ENCODE measurements around the gene SYNGR3. TPM values are rescaled to one million over a fixed set of nuclear protein-coding genes. Genes with fewer than 3 reads are reported as not detected.

SYNGR3 gene
- total RNA-seq, 1 experiment from 2014 or later, result 15.2 TPM

DNA sequence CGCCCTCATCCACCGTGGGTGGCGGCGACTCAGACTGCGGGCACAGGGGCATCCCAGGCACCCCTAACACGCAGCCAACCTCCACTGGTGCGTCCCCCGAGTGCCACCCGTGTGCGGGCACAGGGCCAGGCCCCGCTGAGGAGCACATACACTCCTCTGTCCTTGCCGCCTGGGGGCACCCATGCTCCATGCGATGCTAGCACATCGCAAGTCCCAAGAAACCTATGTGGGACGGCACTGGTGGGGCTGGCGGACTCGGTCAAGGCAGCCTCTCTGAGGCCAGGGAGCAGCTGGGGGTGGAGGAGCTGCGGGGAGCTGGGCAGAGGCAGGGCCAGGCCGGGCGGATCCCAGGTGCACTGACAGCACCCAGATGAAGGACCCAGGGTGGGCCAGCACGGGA is 15.9 kb downstream of the SYNGR3 start:
- peak overlapping the region; percentile 65; the same call in 1 of the 2 replicates for H3K27ac ChIP-seq (ENCODE audit: low read length)
- ChIA-PET POLR2A (no interaction called here), CTCF (no interaction called here)
- no peak for DNase-seq (ENCODE audit: low read depth, low spot score)
- H3K9me3 ChIP-seq (ENCODE audit: control insufficient read depth, insufficient read depth, low read depth, low read length), result no peaks in the 10 kb centered on the region
- H3K36me3 ChIP-seq (ENCODE audit: control insufficient read depth, insufficient read depth, low read length), result peaks cover 6% of the 10 kb centered on the region; the same call in 1 of the 2 replicates
- BruUV-seq (replicated peaks), result no TSS peak
- in situ Hi-C loops (cut with HindIII; ENCODE audit: low pct_unique_long_range_greater_than_20kb, low sequenced_read_pairs) (no loop called here), intact Hi-C loops (cut with micrococcal nuclease; ENCODE audit: unreplicated experiment) (no loop called here)
- H3K27me3 ChIP-seq (ENCODE audit: control insufficient read depth, insufficient read depth, low read length), result no peaks in the 10 kb centered on the region
- TF ChIP-seq POLR2AphosphoS5 (IDR thresholded peaks at IDR 0.05; ENCODE audit: low read depth, low read length) (no peak), TCF7L2 (IDR thresholded peaks at IDR 0.05; ENCODE audit: low read depth, low read length) (no peak), SIN3A (IDR thresholded peaks at IDR 0.05; ENCODE audit: borderline replicate concordance, insufficient read depth, low read depth, low read length) (no peak)
- TF ChIP-seq, protein P1, sequence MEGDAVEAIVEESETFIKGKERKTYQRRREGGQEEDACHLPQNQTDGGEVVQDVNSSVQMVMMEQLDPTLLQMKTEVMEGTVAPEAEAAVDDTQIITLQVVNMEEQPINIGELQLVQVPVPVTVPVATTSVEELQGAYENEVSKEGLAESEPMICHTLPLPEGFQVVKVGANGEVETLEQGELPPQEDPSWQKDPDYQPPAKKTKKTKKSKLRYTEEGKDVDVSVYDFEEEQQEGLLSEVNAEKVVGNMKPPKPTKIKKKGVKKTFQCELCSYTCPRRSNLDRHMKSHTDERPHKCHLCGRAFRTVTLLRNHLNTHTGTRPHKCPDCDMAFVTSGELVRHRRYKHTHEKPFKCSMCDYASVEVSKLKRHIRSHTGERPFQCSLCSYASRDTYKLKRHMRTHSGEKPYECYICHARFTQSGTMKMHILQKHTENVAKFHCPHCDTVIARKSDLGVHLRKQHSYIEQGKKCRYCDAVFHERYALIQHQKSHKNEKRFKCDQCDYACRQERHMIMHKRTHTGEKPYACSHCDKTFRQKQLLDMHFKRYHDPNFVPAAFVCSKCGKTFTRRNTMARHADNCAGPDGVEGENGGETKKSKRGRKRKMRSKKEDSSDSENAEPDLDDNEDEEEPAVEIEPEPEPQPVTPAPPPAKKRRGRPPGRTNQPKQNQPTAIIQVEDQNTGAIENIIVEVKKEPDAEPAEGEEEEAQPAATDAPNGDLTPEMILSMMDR (IDR thresholded peaks at IDR 0.05), result no peak; the same call in 1 of the 2 replicates
- TF ChIP-seq, protein P2, sequence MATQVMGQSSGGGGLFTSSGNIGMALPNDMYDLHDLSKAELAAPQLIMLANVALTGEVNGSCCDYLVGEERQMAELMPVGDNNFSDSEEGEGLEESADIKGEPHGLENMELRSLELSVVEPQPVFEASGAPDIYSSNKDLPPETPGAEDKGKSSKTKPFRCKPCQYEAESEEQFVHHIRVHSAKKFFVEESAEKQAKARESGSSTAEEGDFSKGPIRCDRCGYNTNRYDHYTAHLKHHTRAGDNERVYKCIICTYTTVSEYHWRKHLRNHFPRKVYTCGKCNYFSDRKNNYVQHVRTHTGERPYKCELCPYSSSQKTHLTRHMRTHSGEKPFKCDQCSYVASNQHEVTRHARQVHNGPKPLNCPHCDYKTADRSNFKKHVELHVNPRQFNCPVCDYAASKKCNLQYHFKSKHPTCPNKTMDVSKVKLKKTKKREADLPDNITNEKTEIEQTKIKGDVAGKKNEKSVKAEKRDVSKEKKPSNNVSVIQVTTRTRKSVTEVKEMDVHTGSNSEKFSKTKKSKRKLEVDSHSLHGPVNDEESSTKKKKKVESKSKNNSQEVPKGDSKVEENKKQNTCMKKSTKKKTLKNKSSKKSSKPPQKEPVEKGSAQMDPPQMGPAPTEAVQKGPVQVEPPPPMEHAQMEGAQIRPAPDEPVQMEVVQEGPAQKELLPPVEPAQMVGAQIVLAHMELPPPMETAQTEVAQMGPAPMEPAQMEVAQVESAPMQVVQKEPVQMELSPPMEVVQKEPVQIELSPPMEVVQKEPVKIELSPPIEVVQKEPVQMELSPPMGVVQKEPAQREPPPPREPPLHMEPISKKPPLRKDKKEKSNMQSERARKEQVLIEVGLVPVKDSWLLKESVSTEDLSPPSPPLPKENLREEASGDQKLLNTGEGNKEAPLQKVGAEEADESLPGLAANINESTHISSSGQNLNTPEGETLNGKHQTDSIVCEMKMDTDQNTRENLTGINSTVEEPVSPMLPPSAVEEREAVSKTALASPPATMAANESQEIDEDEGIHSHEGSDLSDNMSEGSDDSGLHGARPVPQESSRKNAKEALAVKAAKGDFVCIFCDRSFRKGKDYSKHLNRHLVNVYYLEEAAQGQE (IDR thresholded peaks at IDR 0.05; ENCODE audit: insufficient read depth in 1 of 2, low read depth in 2 of 2, low read length in 1 of 2), result no peak
- H3K4me3 ChIP-seq (ENCODE audit: low read depth in 2 of 2, low read length in 2 of 2), result no peak overlapping the region
- ATAC-seq, result peak; percentile 15; the same call in 1 of the 2 replicates
- peaks cover 47% of the 10 kb centered on the region for H3K4me1 ChIP-seq (ENCODE audit: control insufficient read depth, insufficient read depth, low read length)

DNA sequence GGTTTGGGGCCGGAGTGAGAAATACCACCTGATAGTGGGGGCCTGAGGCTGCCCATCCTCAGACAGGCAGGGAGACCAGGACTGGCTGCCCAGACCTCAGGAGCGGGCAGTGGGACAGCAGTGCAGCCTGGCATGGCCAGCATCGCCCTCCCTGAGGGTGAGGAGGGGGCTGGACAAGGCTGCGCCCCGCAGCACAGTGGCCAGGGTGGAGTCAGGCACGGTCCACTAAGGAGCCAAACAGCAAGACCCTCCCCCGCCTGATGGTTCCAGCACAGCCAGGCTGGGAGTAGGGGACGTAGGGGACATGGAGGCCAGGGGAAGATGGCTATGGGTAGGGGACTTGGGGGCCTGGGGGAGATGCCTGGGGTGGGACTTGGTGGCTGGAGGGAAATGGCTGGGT is 16.5 kb downstream of the SYNGR3 start:
- TF ChIP-seq, protein P2 (IDR thresholded peaks at IDR 0.05; ENCODE audit: insufficient read depth in 1 of 2, low read depth in 2 of 2, low read length in 1 of 2), result no peak
- TF ChIP-seq, protein P1 (IDR thresholded peaks at IDR 0.05), result no peak
- TF ChIP-seq SIN3A (IDR thresholded peaks at IDR 0.05; ENCODE audit: borderline replicate concordance, insufficient read depth, low read depth, low read length) (no peak), TCF7L2 (IDR thresholded peaks at IDR 0.05; ENCODE audit: low read depth, low read length) (no peak), POLR2AphosphoS5 (IDR thresholded peaks at IDR 0.05; ENCODE audit: low read depth, low read length) (no peak)
- intact Hi-C loops (cut with micrococcal nuclease; ENCODE audit: unreplicated experiment), result no loop called here

More for the DNA sequence above, 16.5 kb downstream of the SYNGR3 start:
- Histone ChIP-seq H3K4me1 (ENCODE audit: control insufficient read depth, insufficient read depth, low read length) (peaks cover 47% of the 10 kb centered on the region), H3K9me3 (ENCODE audit: control insufficient read depth, insufficient read depth, low read depth, low read length) (no peaks in the 10 kb centered on the region), H3K36me3 (ENCODE audit: control insufficient read depth, insufficient read depth, low read length) (peaks cover 5% of the 10 kb centered on the region; the same call in 1 of the 2 replicates), H3K27ac (ENCODE audit: low read length) (peak overlapping the region; percentile 8; the same call in 1 of the 2 replicates), H3K27me3 (ENCODE audit: control insufficient read depth, insufficient read depth, low read length) (no peaks in the 10 kb centered on the region), H3K4me3 (ENCODE audit: low read depth in 2 of 2, low read length in 2 of 2) (no peak overlapping the region)
- CTCF ChIA-PET, result no interaction called here
- no peak for DNase-seq (ENCODE audit: low read depth, low spot score)
- POLR2A ChIA-PET, result no interaction called here
- no TSS peak for BruUV-seq (replicated peaks)
- no peak for ATAC-seq
- in situ Hi-C loops (cut with HindIII; ENCODE audit: low pct_unique_long_range_greater_than_20kb, low sequenced_read_pairs), result no loop called here
